Thyroid gland (tissue), 4 donors: ENCODE data around the gene VWA5B1. TPM values are rescaled to one million over a fixed set of nuclear protein-coding genes. Genes with fewer than 3 reads are reported as not detected.

ENCODE experiments used
- DNase-seq, 2 donors: peaks; one replicate each; pipeline ENCODE4 v3.0.0-alpha.2; 2019
- H3K27ac ChIP-seq, 3 donors: fragments of 200-600 bp; sonication (generic); 1 replicate in 2 of 3; 2 replicates in 1 of 3; pipeline ENCODE4 v1.5.1; 2016 to 2019; ENCODE audit warnings: mild to moderate bottlenecking in 1 of 3, moderate library complexity in 1 of 3
- H3K27me3 ChIP-seq: fragments of 200-600 bp; sonication (generic); one replicate; pipeline ENCODE4 v1.5.1; 2019
- H3K36me3 ChIP-seq, 2 donors: fragments of 200-600 bp; sonication (generic); one replicate each; pipeline ENCODE4 v1.5.1; 2016 to 2019
- H3K4me1 ChIP-seq, 2 donors: fragments of 200-600 bp; sonication (generic); one replicate each; pipeline ENCODE4 v1.5.1; 2017 to 2019
- H3K4me3 ChIP-seq, 3 donors: fragments of 200-600 bp; sonication (generic); replicated peaks in 1 of 3; 1 replicate in 2 of 3; 2 replicates in 1 of 3; pipeline ENCODE4 v1.5.1; 2016; ENCODE audit warnings: mild to moderate bottlenecking in 1 of 3
- H3K9me3 ChIP-seq: fragments of 200-600 bp; sonication (generic); one replicate; pipeline ENCODE4 v1.5.1; 2017
- CTCF ChIP-seq, 6 experiments: fragments of 200-600 bp in 3 of 6; fragments of 450-650 bp in 3 of 6; sonication (generic) in 3 of 6; IDR thresholded peaks; one replicate each; pipeline ENCODE4 v1.5.1; 2016 to 2019; ENCODE audit warnings: antibody characterized with exemption in 6 of 6, mild to moderate bottlenecking in 2 of 6, inconsistent platforms in 1 of 6, moderate library complexity in 1 of 6
- POLR2A ChIP-seq, 2 donors: fragments of 450-650 bp; IDR thresholded peaks; one replicate each; pipeline ENCODE4 v1.6.1; 2017; ENCODE audit warnings: antibody characterized with exemption in 2 of 2, mild to moderate bottlenecking in 2 of 2, moderate library complexity in 1 of 2
- WGBS, 2 donors: methylation state at CpG; one replicate each; pipeline ENCODE4 v1.1.5; 2017; 5-methylcytosine and 5-hydroxymethylcytosine counted together
- intact Hi-C: fragments of 100-400 bp; cut with DNase I; formaldehyde crosslinking; loops from one replicate; pipeline ENCODE4 v1.15.1; 2023
- total RNA-seq, 4 donors: library from RNA; depleted of rRNA; stranded (reverse); fragments of >200 nt; gene quantifications; one replicate each; pipeline ENCODE4 v1.2.3, GENCODE V29; 2016

VWA5B1 gene
- total RNA-seq, 4 donors from 2014 or later: 0.45 TPM; not detected in 3

- DNase-seq: no peak
- Histone ChIP-seq H3K36me3 (no peaks in the 10 kb centered on the region), H3K4me3 (no peak overlapping the region), H3K4me1 (peaks cover 0 to 15% of the 10 kb centered on the region in 2 donors), H3K9me3 (no peaks in the 10 kb centered on the region), H3K27me3 (no peaks in the 10 kb centered on the region), H3K27ac (no peak overlapping the region)
- WGBS, 2 donors: 75 to 77% methylated on average over 15 of the region's 15 CpGs
- intact Hi-C loops: no loop called here
- TF ChIP-seq POLR2A (IDR thresholded peaks at IDR 0.05) (no peak), CTCF (IDR thresholded peaks at IDR 0.05) (no peak)
Measured at GRCh38 chr1:20359451-20360330, 69.0 kb downstream of the VWA5B1 start.

GRCh38 chr1:20361401-20361800 lies 70.7 kb downstream of the VWA5B1 start:
- H3K27me3 ChIP-seq: peaks cover 6% of the 10 kb centered on the region
- TF ChIP-seq POLR2A (IDR thresholded peaks at IDR 0.05): no peak
- TF ChIP-seq CTCF (IDR thresholded peaks at IDR 0.05): no peak
- intact Hi-C loops: no loop called here
- no peak for DNase-seq
- peaks cover 0 to 21% of the 10 kb centered on the region in 2 donors for H3K4me1 ChIP-seq
- 77 to 86% methylated on average over 7 of the region's 7 CpGs for WGBS, 2 donors
- H3K27ac ChIP-seq: no peak overlapping the region
- no peaks in the 10 kb centered on the region for H3K36me3 ChIP-seq
- H3K9me3 ChIP-seq: no peaks in the 10 kb centered on the region
- H3K4me3 ChIP-seq: no peak overlapping the region

GRCh38 chr1:20361805-20362381 lies 71.2 kb downstream of the VWA5B1 start:
- Histone ChIP-seq H3K4me3 (no peak overlapping the region), H3K27ac (no peak overlapping the region), H3K36me3 (no peaks in the 10 kb centered on the region), H3K9me3 (no peaks in the 10 kb centered on the region), H3K27me3 (peaks cover 6% of the 10 kb centered on the region), H3K4me1 (peaks cover 0 to 26% of the 10 kb centered on the region in 2 donors)
- 12 to 13% methylated on average over 4 to 8 of the region's 8 CpGs for WGBS, 2 donors
- intact Hi-C loops: no loop called here
- DNase-seq: peak; percentile 48 to 49
- TF ChIP-seq CTCF (IDR thresholded peaks at IDR 0.05) (peak in 5 of 6 experiments; percentile 38 to 60 (median 42)), POLR2A (IDR thresholded peaks at IDR 0.05) (no peak)

GRCh38 chr1:20362856-20363255 lies 72.2 kb downstream of the VWA5B1 start:
- H3K36me3 ChIP-seq: no peaks in the 10 kb centered on the region
- DNase-seq: no peak
- intact Hi-C loops: no loop called here
- H3K4me3 ChIP-seq: no peak overlapping the region
- no peak overlapping the region for H3K27ac ChIP-seq
- TF ChIP-seq POLR2A (IDR thresholded peaks at IDR 0.05): no peak
- TF ChIP-seq CTCF (IDR thresholded peaks at IDR 0.05): no peak
- peaks cover 0 to 29% of the 10 kb centered on the region in 2 donors for H3K4me1 ChIP-seq
- 96 to 99% methylated on average over 2 of the region's 2 CpGs for WGBS, 2 donors
- peaks cover 6% of the 10 kb centered on the region for H3K27me3 ChIP-seq
- H3K9me3 ChIP-seq: no peaks in the 10 kb centered on the region
